Neutrophil (primary cell): ENCODE measurements around the gene ATP5PO.

Experiments used
- H3K27ac ChIP-seq: fragments of 200-600 bp; sonication (generic); 2 replicates; pipeline ENCODE4 v1.5.1; 2016; ENCODE audit warnings: mild to moderate bottlenecking, moderate library complexity
- H3K27me3 ChIP-seq: fragments of 200-600 bp; sonication (generic); 2 replicates; pipeline ENCODE4 v1.6.0; 2016; ENCODE audit warnings: mild to moderate bottlenecking
- H3K36me3 ChIP-seq: fragments of 200-600 bp; sonication (generic); 2 replicates; pipeline ENCODE4 v1.5.1; 2017
- H3K4me1 ChIP-seq, 2 experiments: fragments of 200-600 bp in 1 of 2; sonication (generic) in 1 of 2; 1 replicate in 1 of 2; 2 replicates in 1 of 2; pipeline versions ENCODE4 v1.5.1 to v1.6.1; 2013 to 2016; ENCODE audit warnings: low read depth in 1 of 2, low read length in 1 of 2, mild to moderate bottlenecking in 1 of 2, moderate library complexity in 1 of 2; ENCODE audit not compliant: control insufficient read depth in 1 of 2, insufficient read depth in 1 of 2
- H3K4me3 ChIP-seq, 2 experiments: fragments of 200-600 bp in 1 of 2; sonication (generic) in 1 of 2; 1 replicate in 1 of 2; 2 replicates in 1 of 2; pipeline ENCODE4 v1.5.1; 2013 to 2016; ENCODE audit warnings: low read depth in 1 of 2, low read length in 1 of 2, mild to moderate bottlenecking in 1 of 2, moderate library complexity in 1 of 2
- H3K9me3 ChIP-seq: fragments of 200-600 bp; sonication (generic); 2 replicates; pipeline ENCODE4 v1.5.1; 2016
- TF ChIP-seq, protein P1 (sequence below): fragments of 200-600 bp; sonication (generic); IDR thresholded peaks from 2 replicates; pipeline ENCODE4 v1.5.1; 2016; ENCODE audit warnings: antibody characterized with exemption

Gene ATP5PO

DNA sequence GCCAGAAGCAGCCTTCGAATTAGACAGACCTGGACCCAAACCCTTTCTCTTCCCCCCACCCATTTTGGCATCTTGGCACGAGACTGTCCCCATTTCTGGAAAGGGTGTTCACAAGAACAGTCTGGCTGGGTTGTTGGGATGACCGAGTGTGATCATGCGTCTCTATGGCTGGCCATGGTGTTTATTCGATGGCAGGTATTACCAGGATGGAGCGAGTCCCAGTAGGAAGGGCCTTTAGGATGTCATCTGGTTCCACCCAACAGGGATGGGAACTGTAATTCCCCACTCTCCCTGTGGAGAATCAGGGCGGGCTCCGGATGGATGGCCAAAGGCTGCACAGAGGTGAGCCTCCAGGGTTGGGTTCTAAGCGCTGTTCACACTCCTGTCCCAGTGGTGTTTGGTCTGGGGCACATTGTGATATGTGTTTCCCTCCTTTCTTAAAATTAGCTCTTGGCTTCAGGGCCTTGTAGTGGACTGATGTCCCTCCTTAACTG, 33.4 kb upstream of the ATP5PO start:
- Histone ChIP-seq H3K4me3 (no peak overlapping the region), H3K4me1 (peaks cover 7 to 8% of the 10 kb centered on the region in 2 experiments), H3K9me3 (no peaks in the 10 kb centered on the region), H3K36me3 (no peaks in the 10 kb centered on the region), H3K27me3 (no peaks in the 10 kb centered on the region), H3K27ac (no peak overlapping the region)
- TF ChIP-seq, protein P1, sequence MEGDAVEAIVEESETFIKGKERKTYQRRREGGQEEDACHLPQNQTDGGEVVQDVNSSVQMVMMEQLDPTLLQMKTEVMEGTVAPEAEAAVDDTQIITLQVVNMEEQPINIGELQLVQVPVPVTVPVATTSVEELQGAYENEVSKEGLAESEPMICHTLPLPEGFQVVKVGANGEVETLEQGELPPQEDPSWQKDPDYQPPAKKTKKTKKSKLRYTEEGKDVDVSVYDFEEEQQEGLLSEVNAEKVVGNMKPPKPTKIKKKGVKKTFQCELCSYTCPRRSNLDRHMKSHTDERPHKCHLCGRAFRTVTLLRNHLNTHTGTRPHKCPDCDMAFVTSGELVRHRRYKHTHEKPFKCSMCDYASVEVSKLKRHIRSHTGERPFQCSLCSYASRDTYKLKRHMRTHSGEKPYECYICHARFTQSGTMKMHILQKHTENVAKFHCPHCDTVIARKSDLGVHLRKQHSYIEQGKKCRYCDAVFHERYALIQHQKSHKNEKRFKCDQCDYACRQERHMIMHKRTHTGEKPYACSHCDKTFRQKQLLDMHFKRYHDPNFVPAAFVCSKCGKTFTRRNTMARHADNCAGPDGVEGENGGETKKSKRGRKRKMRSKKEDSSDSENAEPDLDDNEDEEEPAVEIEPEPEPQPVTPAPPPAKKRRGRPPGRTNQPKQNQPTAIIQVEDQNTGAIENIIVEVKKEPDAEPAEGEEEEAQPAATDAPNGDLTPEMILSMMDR = no peak

- TF ChIP-seq, protein P1 = no peak
- no peaks in the 10 kb centered on the region for H3K36me3 ChIP-seq
- no peaks in the 10 kb centered on the region for H3K9me3 ChIP-seq
- H3K4me3 ChIP-seq = no peak overlapping the region
- H3K4me1 ChIP-seq = peaks cover 7 to 8% of the 10 kb centered on the region in 2 experiments
- H3K27ac ChIP-seq = no peak overlapping the region
- no peaks in the 10 kb centered on the region for H3K27me3 ChIP-seq
These were observed 32.7 kb upstream of the ATP5PO start for GRCh38 chr21:33948096-33948950.

- TF ChIP-seq, protein P1 = no peak
- Histone ChIP-seq H3K4me3 (no peak overlapping the region), H3K4me1 (peaks cover 7 to 8% of the 10 kb centered on the region in 2 experiments), H3K27me3 (no peaks in the 10 kb centered on the region), H3K27ac (no peak overlapping the region), H3K36me3 (no peaks in the 10 kb centered on the region), H3K9me3 (no peaks in the 10 kb centered on the region)
These were observed 32.0 kb upstream of the ATP5PO start for GRCh38 chr21:33947451-33948095.

DNA sequence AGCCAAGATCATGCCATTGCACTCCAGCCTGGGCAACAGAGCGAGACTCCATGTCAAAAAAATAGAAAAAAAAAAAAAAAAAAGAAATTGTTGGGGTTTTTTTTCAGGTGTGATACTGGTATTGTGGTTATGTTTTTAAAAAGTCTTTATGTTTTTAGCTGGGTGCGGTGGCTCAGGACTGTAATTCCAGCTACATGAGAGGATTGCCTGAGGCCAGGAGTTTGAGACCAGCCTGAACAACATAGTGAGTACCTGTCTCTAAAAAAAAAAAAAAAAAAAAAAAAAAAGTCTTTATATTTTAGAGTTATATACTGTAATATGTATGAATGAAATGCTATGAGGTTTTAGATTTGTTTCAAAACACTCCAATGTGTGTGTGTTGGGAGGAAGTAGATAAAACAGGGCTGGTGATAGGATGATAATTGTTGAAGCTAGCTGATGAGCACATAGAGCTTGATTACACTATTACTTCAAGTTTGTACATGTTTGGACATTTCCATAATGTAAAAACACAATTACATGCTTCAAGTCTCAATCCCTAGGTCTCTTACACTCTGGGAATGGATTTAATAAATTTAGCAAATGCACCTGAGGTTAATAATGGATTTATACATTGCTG, 30.2 kb upstream of the ATP5PO start:
- Histone ChIP-seq H3K9me3 (no peaks in the 10 kb centered on the region), H3K4me1 (peaks cover 7 to 8% of the 10 kb centered on the region in 2 experiments), H3K27ac (no peak overlapping the region)

GRCh38 chr21:33944185-33944763, 28.7 kb upstream of the ATP5PO start:
- H3K36me3 ChIP-seq = no peaks in the 10 kb centered on the region
- no peaks in the 10 kb centered on the region for H3K27me3 ChIP-seq
- TF ChIP-seq, protein P1 = no peak
- H3K4me1 ChIP-seq = peaks cover 7 to 8% of the 10 kb centered on the region in 2 experiments
- H3K4me3 ChIP-seq = no peak overlapping the region
- H3K9me3 ChIP-seq = no peaks in the 10 kb centered on the region
- H3K27ac ChIP-seq = no peak overlapping the region

More for the DNA sequence above, 30.2 kb upstream of the ATP5PO start:
- Histone ChIP-seq H3K4me3 (no peak overlapping the region), H3K36me3 (no peaks in the 10 kb centered on the region), H3K27me3 (no peaks in the 10 kb centered on the region)
- TF ChIP-seq, protein P1 = no peak
